ENCODE results near the gene SIDT2. TPM values are rescaled to one million over a fixed set of nuclear protein-coding genes. Genes with fewer than 3 reads are reported as not detected.

SIDT2 gene
- total and polyA plus RNA-seq, 2 of the 4 experiments (the other 2 are of a cell fraction): 7.3 to 30.3 TPM

- no peaks in the 10 kb centered on the region for H4K20me1 ChIP-seq (ENCODE audit: insufficient read depth, low read length)
- H4K91ac ChIP-seq (ENCODE audit: insufficient read depth, low read depth, low read length): no peak overlapping the region
- H3K14ac ChIP-seq (replicated peaks; ENCODE audit: low read depth, low read length): no peak overlapping the region
- H2BK120ac ChIP-seq (ENCODE audit: low read depth, low read length): no peak overlapping the region
- peaks cover 5 to 15% of the 10 kb centered on the region in 2 experiments; a peak in 3 of 4 replicates for H3K79me1 ChIP-seq (ENCODE audit: low read depth in 1 of 2, low read length in 2 of 2)
- no peak overlapping the region for H2AK5ac ChIP-seq (ENCODE audit: low read depth, low read length)
- no peak overlapping the region for H2AFZ ChIP-seq (replicated peaks; ENCODE audit: low read length, poor library complexity)
- peaks cover 5% of the 10 kb centered on the region; the same call in 1 of the 2 replicates for H3K9me1 ChIP-seq (ENCODE audit: insufficient read depth, low read length)
- H3K56ac ChIP-seq (ENCODE audit: extremely low read depth, insufficient read depth, low read length): no peak overlapping the region
- H2BK5ac ChIP-seq (ENCODE audit: low read depth, low read length, poor library complexity, severe bottlenecking): no peak overlapping the region
- no peak overlapping the region for H3K4me2 ChIP-seq (ENCODE audit: low read depth, low read length)
- peaks cover 21% of the 10 kb centered on the region for H3K36me3 ChIP-seq (ENCODE audit: control insufficient read depth, insufficient read depth, low read length)
- 100% methylated on average over 2 of the region's 11 CpGs; no CpG with 5 or more reads in 1 of the 2 experiments for WGBS, 2 experiments (ENCODE audit: extremely low coverage in 2 of 2, insufficient read length in 1 of 2)
- H4K8ac ChIP-seq (ENCODE audit: low read depth in 2 of 2, low read length in 2 of 2): no peak overlapping the region
- H3K4ac ChIP-seq (ENCODE audit: low read depth, low read length): 0 out of 2 replicates have a peak overlapping the region, but pooled peaks have one; percentile 10
- TF ChIP-seq CTCF (conservative IDR thresholded peaks at IDR 0.05; ENCODE audit: low read depth, low read length): no peak
- no peak for TF ChIP-seq NFE2L2 (IDR thresholded peaks at IDR 0.05; ENCODE audit: low read depth, low read length)
- no peak for TF ChIP-seq CHD1 (IDR thresholded peaks at IDR 0.05; ENCODE audit: low read depth, low read length)
- no peak for TF ChIP-seq RAD21 (IDR thresholded peaks at IDR 0.05; ENCODE audit: low read length)
- no peak for TF ChIP-seq CEBPB (IDR thresholded peaks at IDR 0.05; ENCODE audit: low read depth, low read length)
- no peak for TF ChIP-seq FOS (IDR thresholded peaks at IDR 0.05; ENCODE audit: low read depth, low read length)
- no peak for TF ChIP-seq SMC3 (IDR thresholded peaks at IDR 0.05; ENCODE audit: low read depth, low read length)
- TF ChIP-seq, protein P1, sequence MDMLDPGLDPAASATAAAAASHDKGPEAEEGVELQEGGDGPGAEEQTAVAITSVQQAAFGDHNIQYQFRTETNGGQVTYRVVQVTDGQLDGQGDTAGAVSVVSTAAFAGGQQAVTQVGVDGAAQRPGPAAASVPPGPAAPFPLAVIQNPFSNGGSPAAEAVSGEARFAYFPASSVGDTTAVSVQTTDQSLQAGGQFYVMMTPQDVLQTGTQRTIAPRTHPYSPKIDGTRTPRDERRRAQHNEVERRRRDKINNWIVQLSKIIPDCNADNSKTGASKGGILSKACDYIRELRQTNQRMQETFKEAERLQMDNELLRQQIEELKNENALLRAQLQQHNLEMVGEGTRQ (IDR thresholded peaks at IDR 0.05; ENCODE audit: low read depth, low read length): no peak
- TF ChIP-seq RCOR1 (IDR thresholded peaks at IDR 0.05; ENCODE audit: insufficient replicate concordance, low read length): no peak
- no peak for TF ChIP-seq MAFK (IDR thresholded peaks at IDR 0.05; ENCODE audit: low read depth, low read length)
- TF ChIP-seq RFX5 (IDR thresholded peaks at IDR 0.05; ENCODE audit: low read depth, low read length): no peak
- TF ChIP-seq MAZ (IDR thresholded peaks at IDR 0.05; ENCODE audit: borderline replicate concordance, low read depth, low read length): no peak
- TF ChIP-seq, protein P2, sequence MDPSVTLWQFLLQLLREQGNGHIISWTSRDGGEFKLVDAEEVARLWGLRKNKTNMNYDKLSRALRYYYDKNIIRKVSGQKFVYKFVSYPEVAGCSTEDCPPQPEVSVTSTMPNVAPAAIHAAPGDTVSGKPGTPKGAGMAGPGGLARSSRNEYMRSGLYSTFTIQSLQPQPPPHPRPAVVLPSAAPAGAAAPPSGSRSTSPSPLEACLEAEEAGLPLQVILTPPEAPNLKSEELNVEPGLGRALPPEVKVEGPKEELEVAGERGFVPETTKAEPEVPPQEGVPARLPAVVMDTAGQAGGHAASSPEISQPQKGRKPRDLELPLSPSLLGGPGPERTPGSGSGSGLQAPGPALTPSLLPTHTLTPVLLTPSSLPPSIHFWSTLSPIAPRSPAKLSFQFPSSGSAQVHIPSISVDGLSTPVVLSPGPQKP (IDR thresholded peaks at IDR 0.05; ENCODE audit: borderline replicate concordance, low read depth, low read length): no peak
- no peak for TF ChIP-seq MXI1 (IDR thresholded peaks at IDR 0.05; ENCODE audit: borderline replicate concordance, low read depth, low read length)
- BruUV-seq (replicated peaks): no TSS peak
- H3K23ac ChIP-seq (ENCODE audit: low read depth, low read length): no peak overlapping the region
- H4K5ac ChIP-seq (ENCODE audit: low read depth, low read length): no peak overlapping the region
- H3K4me1 ChIP-seq (ENCODE audit: control insufficient read depth, insufficient read depth, low read length): peaks cover 10% of the 10 kb centered on the region
- in situ Hi-C loops (cut with MboI; ENCODE audit: low sequenced_read_pairs): no loop called here
- no peak overlapping the region for H3K9ac ChIP-seq (ENCODE audit: low read depth, low read length)
- ChIA-PET CTCF (no interaction called here), POLR2A (ENCODE audit: unreplicated experiment) (no interaction called here)
- H3K9me3 ChIP-seq (ENCODE audit: control insufficient read depth, insufficient read depth, low read length): no peaks in the 10 kb centered on the region
- intact Hi-C loops (cut with micrococcal nuclease): no loop called here
- no peak overlapping the region for H3K27ac ChIP-seq (ENCODE audit: insufficient read depth, low read length)
- ATAC-seq (ENCODE audit: low read depth): no peak
- H3K27me3 ChIP-seq (ENCODE audit: control insufficient read depth, insufficient read depth, low read length): no peaks in the 10 kb centered on the region
- no peak for DNase-seq
- H2BK20ac ChIP-seq (ENCODE audit: low read depth, low read length): no peak overlapping the region
- no peak overlapping the region for H3K4me3 ChIP-seq (ENCODE audit: insufficient read depth, low read depth, low read length)
- H2AK9ac ChIP-seq (replicated peaks; ENCODE audit: low read depth, low read length, poor library complexity): no peak overlapping the region
- dilution Hi-C loops (cut with HindIII; ENCODE audit: low sequenced_read_pairs, unreplicated experiment): no loop called here
- H3K18ac ChIP-seq (ENCODE audit: low read depth, low read length): no peak overlapping the region
- no peak overlapping the region for H2BK15ac ChIP-seq (ENCODE audit: low read depth, low read length)
Measured at GRCh38 chr11:117212697-117213355, 34.3 kb downstream of the SIDT2 start.
